GM12873 (cell line): ENCODE data around the gene SNTG2.

ENCODE experiments used
- TF ChIP-seq, protein P1 (sequence below): IDR thresholded peaks from 2 replicates; pipeline ENCODE4 v1.5.1; 2012; ENCODE audit warnings: low read depth, mild to moderate bottlenecking, moderate library complexity, low read length, control low read depth; ENCODE audit not compliant: insufficient read depth; ENCODE audit errors: missing control alignments

SNTG2 gene

GRCh38 chr2:938181-939005, 12.3 kb upstream of the SNTG2 start:
- TF ChIP-seq, protein P1, sequence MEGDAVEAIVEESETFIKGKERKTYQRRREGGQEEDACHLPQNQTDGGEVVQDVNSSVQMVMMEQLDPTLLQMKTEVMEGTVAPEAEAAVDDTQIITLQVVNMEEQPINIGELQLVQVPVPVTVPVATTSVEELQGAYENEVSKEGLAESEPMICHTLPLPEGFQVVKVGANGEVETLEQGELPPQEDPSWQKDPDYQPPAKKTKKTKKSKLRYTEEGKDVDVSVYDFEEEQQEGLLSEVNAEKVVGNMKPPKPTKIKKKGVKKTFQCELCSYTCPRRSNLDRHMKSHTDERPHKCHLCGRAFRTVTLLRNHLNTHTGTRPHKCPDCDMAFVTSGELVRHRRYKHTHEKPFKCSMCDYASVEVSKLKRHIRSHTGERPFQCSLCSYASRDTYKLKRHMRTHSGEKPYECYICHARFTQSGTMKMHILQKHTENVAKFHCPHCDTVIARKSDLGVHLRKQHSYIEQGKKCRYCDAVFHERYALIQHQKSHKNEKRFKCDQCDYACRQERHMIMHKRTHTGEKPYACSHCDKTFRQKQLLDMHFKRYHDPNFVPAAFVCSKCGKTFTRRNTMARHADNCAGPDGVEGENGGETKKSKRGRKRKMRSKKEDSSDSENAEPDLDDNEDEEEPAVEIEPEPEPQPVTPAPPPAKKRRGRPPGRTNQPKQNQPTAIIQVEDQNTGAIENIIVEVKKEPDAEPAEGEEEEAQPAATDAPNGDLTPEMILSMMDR: no peak

DNA sequence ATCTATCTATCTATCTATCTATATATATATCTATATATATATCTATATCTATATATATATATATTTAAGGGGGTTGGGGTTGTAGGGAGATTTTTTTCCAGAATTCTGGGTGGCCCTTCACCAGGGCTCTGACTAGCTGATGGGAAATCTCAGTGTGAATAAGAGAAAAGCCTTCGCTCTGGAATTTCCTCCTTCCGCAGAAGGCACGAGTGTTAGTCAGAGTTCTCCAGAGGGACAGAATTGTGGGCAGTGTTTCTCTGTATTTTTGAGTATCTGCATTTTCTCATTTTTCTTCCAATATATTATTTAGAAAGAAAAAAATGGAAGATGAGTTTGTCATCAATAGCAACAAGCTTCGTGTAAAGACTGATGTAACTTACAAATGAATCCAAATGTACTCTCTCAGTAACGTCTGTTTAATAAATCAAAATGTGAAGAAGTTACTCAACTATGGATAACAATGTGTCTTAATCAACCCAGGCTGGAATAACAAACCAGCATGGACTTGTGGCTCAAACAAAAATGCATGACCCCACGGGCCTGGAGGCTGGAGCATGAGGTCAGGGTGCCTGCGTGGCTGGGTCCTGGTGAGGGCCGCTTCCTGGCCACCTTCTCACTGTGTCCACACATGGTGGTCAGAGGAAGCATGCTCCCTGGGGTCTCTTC, 10.6 kb upstream of the SNTG2 start:
- TF ChIP-seq, protein P1: no peak

DNA sequence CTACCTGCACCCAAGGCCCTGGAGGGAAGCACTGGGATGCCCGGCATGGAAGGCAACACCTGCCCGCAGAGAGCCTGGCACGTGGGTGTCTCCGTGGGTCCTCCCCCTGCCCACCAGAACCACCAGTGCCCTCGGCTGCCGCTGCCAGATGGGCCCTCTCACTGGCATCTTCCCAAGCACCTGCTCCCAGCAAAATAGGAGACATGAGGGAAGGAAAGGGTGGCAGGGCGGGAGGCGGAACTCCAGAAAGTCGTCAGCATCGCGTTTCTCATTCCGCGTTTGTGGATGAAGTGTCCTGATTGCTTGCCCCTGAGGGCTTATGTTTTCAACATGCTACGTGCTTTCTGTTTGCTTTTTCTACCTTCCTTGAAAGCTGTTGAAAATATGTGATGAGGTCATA, 8.8 kb upstream of the SNTG2 start:
- TF ChIP-seq, protein P1: no peak

GRCh38 chr2:942775-943460, 7.7 kb upstream of the SNTG2 start:
- TF ChIP-seq, protein P1: no peak

DNA sequence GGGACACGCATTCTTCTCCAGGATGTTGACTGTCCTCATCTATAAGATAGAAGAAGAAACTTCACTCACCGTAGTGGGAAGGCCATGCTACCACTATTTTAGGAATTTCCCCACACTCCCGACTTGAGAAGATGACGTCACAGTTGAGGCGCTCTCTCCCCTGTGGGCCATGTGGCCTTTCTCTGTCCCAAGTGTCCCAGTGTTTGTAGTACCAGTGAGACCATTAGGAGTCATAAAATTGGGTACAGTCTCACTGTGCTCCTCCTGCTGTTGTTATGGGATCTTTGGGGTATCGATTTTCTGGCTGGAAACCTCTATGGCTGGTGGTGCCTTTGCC, 7.2 kb upstream of the SNTG2 start:
- TF ChIP-seq, protein P1: no peak

DNA sequence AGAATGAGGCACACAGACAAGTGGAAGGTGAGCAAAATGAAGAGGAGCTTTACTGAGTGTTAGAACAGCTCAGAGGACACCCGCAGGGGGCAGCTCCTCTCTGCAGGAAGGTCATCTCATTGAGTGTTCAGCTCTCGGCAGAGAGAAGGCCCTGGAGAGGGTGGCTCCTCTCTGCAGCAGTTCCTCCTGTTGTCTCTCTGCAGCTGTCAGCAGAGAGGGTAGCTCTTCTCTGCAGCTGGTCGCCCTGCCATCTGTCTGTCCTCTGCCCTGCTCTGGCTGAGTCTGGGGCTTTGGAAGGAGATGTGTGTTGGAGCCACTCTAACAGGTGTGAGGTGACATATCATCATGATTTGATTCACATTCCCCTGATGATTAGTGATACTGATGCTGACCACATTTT, 6.8 kb upstream of the SNTG2 start:
- TF ChIP-seq, protein P1: no peak

- TF ChIP-seq, protein P1: no peak
Observed at GRCh38 chr2:944693-945092, 6.0 kb upstream of the SNTG2 start.
